HCT116 (cell line): ENCODE measurements around the gene PRSS22. TPM values are rescaled to one million over a fixed set of nuclear protein-coding genes. Genes with fewer than 3 reads are reported as not detected.
A peak's percentile ranks its signal among the peaks of the same experiment; 100 is the strongest.

Source experiments
- ATAC-seq: fragments of 200-7000 bp; cut with Tn5 transposase; 2 replicates; pipeline ENCODE4 v1.9.1; 2020; ENCODE audit warnings: mild to moderate bottlenecking, moderate library complexity
- BruUV-seq: library from RNA; stranded (reverse); fragments of 400-500 nt; replicated peaks from 2 replicates; lab custom pipeline; 2021; lab: Mats Ljungman, UMichigan
- CTCF ChIA-PET: fragments of 300-600 bp; sonication (Branson Sonifier 250); formaldehyde crosslinking; loops from one replicate; lab custom pipeline; 2021; ENCODE audit warnings: antibody characterized with exemption; lab: Charles Lee
- POLR2A ChIA-PET: fragments of 300-600, 350-600 bp; sonication (Branson Sonifier 250); formaldehyde crosslinking; loops from one replicate; lab custom pipeline; 2021; ENCODE audit warnings: antibody characterized with exemption; lab: Charles Lee
- RAD21 ChIA-PET, 2 experiments: fragments of 300-600 bp; sonication (Branson Sonifier 250); formaldehyde crosslinking; loops; one replicate each; lab custom pipeline; 2023; ENCODE audit warnings: low total read pairs in 2 of 2; ENCODE audit not compliant: uncharacterized antibody in 2 of 2, unreplicated experiment in 2 of 2, low non-redundant PET in 1 of 2; lab: Charles Lee
- DNase-seq: peaks from one replicate; pipeline ENCODE4 v3.0.0-alpha.2; 2010; ENCODE audit warnings: low read depth, low spot score
- H2AFZ ChIP-seq: fragments of 200-600 bp; shearing (Covaris generic), sonication (generic); 2 replicates; pipeline ENCODE4 v1.6.1; 2017; ENCODE audit warnings: low read depth, mixed run types, mixed read lengths, antibody characterized with exemption, low read length; ENCODE audit not compliant: poor library complexity, severe bottlenecking
- H3K27ac ChIP-seq: 2 replicates; pipeline ENCODE4 v1.5.1; 2012; ENCODE audit warnings: low read depth, low read length
- H3K27me3 ChIP-seq: fragments of 200-600 bp; sonication (generic); 2 replicates; pipeline ENCODE4 v1.6.1; 2016; ENCODE audit warnings: mixed run types, low read length, mixed read lengths; ENCODE audit not compliant: insufficient read depth
- H3K36me3 ChIP-seq, 2 experiments: fragments of 200-500 bp in 1 of 2; fragments of 200-600 bp in 1 of 2; sonication (Bioruptor generic) in 1 of 2; sonication (generic) in 1 of 2; 2 replicates each; pipeline versions ENCODE4 v1.5.1 to v1.6.1; 2014 to 2016; ENCODE audit warnings: low read length in 2 of 2, inconsistent platforms in 1 of 2, mixed read lengths in 1 of 2, mixed run types in 1 of 2; ENCODE audit not compliant: insufficient read depth in 2 of 2, control insufficient read depth in 1 of 2
- H3K4me1 ChIP-seq, 2 experiments: fragments of 200-600 bp in 1 of 2; sonication (generic) in 1 of 2; 2 replicates each; pipeline versions ENCODE4 v1.5.1 to v1.6.1; 2012 to 2017; ENCODE audit warnings: low read length in 2 of 2, inconsistent platforms in 1 of 2, mild to moderate bottlenecking in 1 of 2, mixed read lengths in 1 of 2, mixed run types in 1 of 2, moderate library complexity in 1 of 2; ENCODE audit not compliant: insufficient read depth in 2 of 2, control insufficient read depth in 1 of 2
- H3K4me2 ChIP-seq: fragments of 200-600 bp; sonication (generic); 2 replicates; pipeline ENCODE4 v1.6.1; 2017; ENCODE audit warnings: mixed run types, low read length, mixed read lengths
- H3K4me3 ChIP-seq, 2 experiments: fragments of 200-600 bp in 1 of 2; sonication (generic) in 1 of 2; replicated peaks in 1 of 2; 2 replicates each; pipeline ENCODE4 v1.5.1; 2011 to 2016; ENCODE audit warnings: low read length in 2 of 2, control low read depth in 1 of 2, low read depth in 1 of 2, mild to moderate bottlenecking in 1 of 2, mixed read lengths in 1 of 2, mixed run types in 1 of 2
- H3K79me2 ChIP-seq: fragments of 200-600 bp; sonication (generic); 2 replicates; pipeline ENCODE4 v1.6.1; 2017; ENCODE audit warnings: mild to moderate bottlenecking, mixed run types, low read length, moderate library complexity, mixed read lengths; ENCODE audit not compliant: insufficient read depth
- H3K9ac ChIP-seq: fragments of 200-600 bp; sonication (generic); 2 replicates; pipeline ENCODE4 v1.6.1; 2016; ENCODE audit warnings: low read length, mixed read lengths
- H3K9me2 ChIP-seq: fragments of 200-600 bp; sonication (generic), shearing (Covaris generic); 2 replicates; pipeline ENCODE4 v1.6.1; 2017; ENCODE audit warnings: mixed run types, mild to moderate bottlenecking, moderate library complexity; ENCODE audit not compliant: insufficient read depth
- H3K9me3 ChIP-seq, 2 experiments: fragments of 200-500 bp in 1 of 2; fragments of 200-600 bp in 1 of 2; sonication (Bioruptor generic) in 1 of 2; sonication (generic) in 1 of 2; 2 replicates each; pipeline ENCODE4 v1.6.1; 2014 to 2017; ENCODE audit warnings: low read length in 2 of 2, mixed read lengths in 2 of 2, inconsistent platforms in 1 of 2, low read depth in 1 of 2, mild to moderate bottlenecking in 1 of 2, mixed run types in 1 of 2, moderate library complexity in 1 of 2; ENCODE audit not compliant: control insufficient read depth in 1 of 2, insufficient read depth in 1 of 2
- H4K20me1 ChIP-seq: fragments of 200-600 bp; sonication (generic), shearing (Covaris generic); 2 replicates; pipeline ENCODE4 v1.6.1; 2017; ENCODE audit warnings: mixed run types, mild to moderate bottlenecking, moderate library complexity; ENCODE audit not compliant: insufficient read depth
- ATF3 ChIP-seq: IDR thresholded peaks from 2 replicates; pipeline ENCODE4 v1.6.1; 2012
- EGR1 ChIP-seq: IDR thresholded peaks from 2 replicates; pipeline ENCODE4 v1.6.1; 2012; ENCODE audit warnings: low read depth
- EZH2 ChIP-seq: fragments of 200-600 bp; sonication (generic); IDR thresholded peaks from 2 replicates; pipeline ENCODE4 v1.6.1; 2017; ENCODE audit warnings: antibody characterized with exemption, mixed run types
- EZH2phosphoT487 ChIP-seq: fragments of 200-600 bp; IDR thresholded peaks from 2 replicates; pipeline ENCODE4 v1.6.1; 2018; ENCODE audit warnings: antibody characterized with exemption, borderline replicate concordance
- MAX ChIP-seq: IDR thresholded peaks from 2 replicates; pipeline ENCODE4 v1.6.1; 2012
- RAD21 ChIP-seq: IDR thresholded peaks from 2 replicates; pipeline ENCODE4 v1.6.1; 2012; ENCODE audit warnings: low read depth, mild to moderate bottlenecking
- YY1 ChIP-seq: IDR thresholded peaks from 2 replicates; pipeline ENCODE4 v1.6.1; 2011; ENCODE audit warnings: low read length, low read depth, moderate library complexity, mild to moderate bottlenecking; ENCODE audit not compliant: insufficient replicate concordance; ENCODE audit errors: extremely low read depth
- intact Hi-C: fragments of 100-400 bp; cut with micrococcal nuclease; formaldehyde crosslinking; loops from 2 replicates; pipeline ENCODE4 v1.10.0; 2022
- total RNA-seq: library from RNA; stranded (reverse); gene quantifications from one replicate; pipeline ENCODE4 v1.2.1, GENCODE V29; 2021; ENCODE audit not compliant: unreplicated experiment

The PRSS22 gene
- total RNA-seq, 1 experiment from 2014 or later: 20.2 TPM

GRCh38 chr16:2867987-2868789 lies 10.2 kb upstream of the PRSS22 start (continued):
- TF ChIP-seq MAX: peak; percentile 43; the same call in 1 of the 2 replicates
- no peak for TF ChIP-seq EZH2phosphoT487
- peak; percentile 96 for TF ChIP-seq YY1
- no peak for TF ChIP-seq ATF3
- TF ChIP-seq RAD21: peak; percentile 100

- H3K4me1 ChIP-seq: peaks cover 3 to 19% of the 10 kb centered on the region in 2 experiments; a peak in 3 of 4 replicates
- no peaks in the 10 kb centered on the region for H4K20me1 ChIP-seq
- BruUV-seq: TSS peak; percentile 96
- RAD21 ChIA-PET: interaction anchor here (1.2 to 1.3 kb wide), 3 partner anchors 9 to 29 kb away, joined by 3 to 10 read pairs (median 8); no protein-coding TSS in a partner anchor
- no peak for DNase-seq
- H3K4me2 ChIP-seq: peak overlapping the region; percentile 88
- H3K9ac ChIP-seq: peak overlapping the region; percentile 79
- H3K27ac ChIP-seq: peak overlapping the region; percentile 92
- H3K79me2 ChIP-seq: no peaks in the 10 kb centered on the region
- H3K9me3 ChIP-seq: no peaks in the 10 kb centered on the region
- H3K36me3 ChIP-seq: no peaks in the 10 kb centered on the region
- H3K4me3 ChIP-seq: peak overlapping the region; percentile 55 to 73
- intact Hi-C loops: no loop called here
- POLR2A ChIA-PET: interaction anchor here (0.7 to 1.7 kb wide), 11 partner anchors 10 to 185 kb away, joined by 3 to 14 read pairs (median 3); partner anchors contain the start of genes FLYWCH1, FLYWCH2 and KCTD5
- H3K9me2 ChIP-seq: no peaks in the 10 kb centered on the region
- TF ChIP-seq EGR1: peak; percentile 62
- 0 out of 2 replicates have a peak, but pooled peaks have one; percentile 5 for TF ChIP-seq MAX
- TF ChIP-seq EZH2: no peak
- TF ChIP-seq, all 23 proteins: peak for 2
- ATAC-seq: no peak
- peak overlapping the region; percentile 79 for H2AFZ ChIP-seq
- CTCF ChIA-PET: interaction anchor here (0.7 to 2.9 kb wide), 17 partner anchors 9 to 115 kb away, joined by 3 to 42 read pairs (median 5); partner anchors contain the start of genes FLYWCH2, PRSS21 and PRSS22
- H3K27me3 ChIP-seq: no peaks in the 10 kb centered on the region
Observed at GRCh38 chr16:2867661-2867986, 9.7 kb upstream of the PRSS22 start.
